ENCODE data around the gene ARL14EP. TPM values are rescaled to one million over a fixed set of nuclear protein-coding genes. Genes with fewer than 3 reads are reported as not detected.

ARL14EP gene
- total RNA-seq, 1 donor from 2014 or later = 4.2 TPM

DNA sequence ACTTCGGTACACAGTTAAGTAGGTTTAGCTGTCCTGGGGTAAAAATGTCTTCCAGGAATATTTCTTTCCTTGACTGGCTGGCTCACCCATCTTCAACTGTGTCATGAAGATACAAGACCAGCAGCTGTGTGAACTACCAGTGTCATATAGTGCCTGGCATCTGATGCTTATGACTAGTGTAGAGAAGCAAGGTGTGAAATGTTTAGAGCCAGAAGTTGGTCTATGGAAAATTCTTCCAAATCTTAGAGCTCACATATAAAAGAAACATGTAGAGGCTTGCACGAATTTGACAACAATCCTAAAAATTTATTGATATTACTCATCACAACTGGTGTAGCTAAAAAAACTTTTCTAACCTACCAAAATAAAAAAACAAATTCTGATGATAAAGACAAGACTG lies 54.4 kb downstream of the ARL14EP start:
- DNase-seq (ENCODE audit: low spot score in 2 of 2) = no peak
- no peaks in the 10 kb centered on the region for H3K9me3 ChIP-seq
- H3K4me3 ChIP-seq = no peak overlapping the region
- H3K4me1 ChIP-seq = no peaks in the 10 kb centered on the region
- no peak overlapping the region for H3K27ac ChIP-seq
- no peaks in the 10 kb centered on the region for H3K27me3 ChIP-seq
- TF ChIP-seq, protein P1, sequence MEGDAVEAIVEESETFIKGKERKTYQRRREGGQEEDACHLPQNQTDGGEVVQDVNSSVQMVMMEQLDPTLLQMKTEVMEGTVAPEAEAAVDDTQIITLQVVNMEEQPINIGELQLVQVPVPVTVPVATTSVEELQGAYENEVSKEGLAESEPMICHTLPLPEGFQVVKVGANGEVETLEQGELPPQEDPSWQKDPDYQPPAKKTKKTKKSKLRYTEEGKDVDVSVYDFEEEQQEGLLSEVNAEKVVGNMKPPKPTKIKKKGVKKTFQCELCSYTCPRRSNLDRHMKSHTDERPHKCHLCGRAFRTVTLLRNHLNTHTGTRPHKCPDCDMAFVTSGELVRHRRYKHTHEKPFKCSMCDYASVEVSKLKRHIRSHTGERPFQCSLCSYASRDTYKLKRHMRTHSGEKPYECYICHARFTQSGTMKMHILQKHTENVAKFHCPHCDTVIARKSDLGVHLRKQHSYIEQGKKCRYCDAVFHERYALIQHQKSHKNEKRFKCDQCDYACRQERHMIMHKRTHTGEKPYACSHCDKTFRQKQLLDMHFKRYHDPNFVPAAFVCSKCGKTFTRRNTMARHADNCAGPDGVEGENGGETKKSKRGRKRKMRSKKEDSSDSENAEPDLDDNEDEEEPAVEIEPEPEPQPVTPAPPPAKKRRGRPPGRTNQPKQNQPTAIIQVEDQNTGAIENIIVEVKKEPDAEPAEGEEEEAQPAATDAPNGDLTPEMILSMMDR (IDR thresholded peaks at IDR 0.05) = no peak
- intact Hi-C loops (cut with DNase I) = no loop called here
- no peaks in the 10 kb centered on the region for H3K36me3 ChIP-seq

DNA sequence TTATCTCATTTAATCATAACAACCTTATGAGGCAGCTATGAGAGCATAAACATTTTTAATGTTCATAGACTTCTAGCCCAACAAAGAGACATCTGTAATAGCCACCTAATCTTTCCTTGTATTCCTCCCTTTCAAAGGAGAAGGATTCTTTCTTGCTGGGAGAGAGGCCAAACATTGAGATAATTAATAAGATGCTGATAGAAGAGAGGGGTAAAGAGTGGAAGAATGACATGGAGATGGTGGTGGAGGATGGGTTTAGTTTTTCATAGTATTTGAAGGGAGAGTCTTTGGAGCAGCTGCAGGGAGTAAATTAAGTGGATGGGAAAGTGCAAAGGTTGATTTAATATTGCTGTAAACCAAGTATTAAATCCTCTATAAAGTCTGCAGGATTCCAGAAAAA lies 57.9 kb downstream of the ARL14EP start:
- TF ChIP-seq, protein P1 (IDR thresholded peaks at IDR 0.05) = no peak
- H3K36me3 ChIP-seq = no peaks in the 10 kb centered on the region
- DNase-seq (ENCODE audit: low spot score in 2 of 2) = no peak
- no peak overlapping the region for H3K4me3 ChIP-seq
- no peaks in the 10 kb centered on the region for H3K9me3 ChIP-seq
- H3K4me1 ChIP-seq = no peaks in the 10 kb centered on the region
- intact Hi-C loops (cut with DNase I) = no loop called here
- H3K27ac ChIP-seq = no peak overlapping the region
- H3K27me3 ChIP-seq = no peaks in the 10 kb centered on the region

DNA sequence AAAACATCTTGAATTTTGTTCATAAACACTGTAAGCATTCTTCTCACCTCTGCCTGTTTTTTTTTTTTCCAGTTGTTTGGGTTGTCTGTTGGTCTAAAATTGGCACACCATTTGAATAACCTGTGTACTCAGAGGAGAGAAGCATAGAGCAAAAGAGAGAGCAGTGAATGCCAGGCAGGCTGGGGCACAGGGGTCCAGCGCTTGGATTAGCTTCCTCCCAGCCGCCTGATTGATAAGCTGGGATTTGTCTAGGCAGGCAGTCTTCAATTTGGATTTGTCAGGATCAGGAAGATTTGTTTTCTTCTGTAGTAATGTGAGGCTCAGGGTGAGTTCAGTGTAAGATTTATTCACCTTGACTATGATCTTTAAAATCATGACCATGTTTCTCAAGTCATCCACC lies 59.0 kb downstream of the ARL14EP start:
- no peak for DNase-seq (ENCODE audit: low spot score in 2 of 2)
- intact Hi-C loops (cut with DNase I) = no loop called here
- H3K27ac ChIP-seq = no peak overlapping the region
- H3K9me3 ChIP-seq = no peaks in the 10 kb centered on the region
- no peak overlapping the region for H3K4me3 ChIP-seq
- TF ChIP-seq, protein P1 (IDR thresholded peaks at IDR 0.05) = no peak
- H3K27me3 ChIP-seq = no peaks in the 10 kb centered on the region
- no peaks in the 10 kb centered on the region for H3K36me3 ChIP-seq
- no peaks in the 10 kb centered on the region for H3K4me1 ChIP-seq

Other genes with a start within 250 kb of the ARL14EP start
- gene FSHB, start 92.1 kb upstream of the ARL14EP start, total RNA-seq = not detected

Data from ascending aorta (tissue), 2 donors.